ENCODE results near the gene ECHDC3.

The ECHDC3 gene

GRCh38 chr10:11742779-11743298 lies 657 bp downstream of the ECHDC3 start:
- no peak for DNase-seq (ENCODE audit: extremely low read depth, low read depth)
- no peak for TF ChIP-seq CTCF (IDR thresholded peaks at IDR 0.05; ENCODE audit: low read depth, low read length)

- no peak for TF ChIP-seq CTCF (IDR thresholded peaks at IDR 0.05; ENCODE audit: low read depth, low read length)
Observed at GRCh38 chr10:11743461-11744338, 1.5 kb downstream of the ECHDC3 start.

GRCh38 chr10:11745045-11745444 lies 2.9 kb downstream of the ECHDC3 start:
- DNase-seq (ENCODE audit: extremely low read depth, low read depth), result no peak
- no peak for TF ChIP-seq CTCF (IDR thresholded peaks at IDR 0.05; ENCODE audit: low read depth, low read length)

More at GRCh38 chr10:11743461-11744338, 1.5 kb downstream of the ECHDC3 start:
- no peak for DNase-seq (ENCODE audit: extremely low read depth, low read depth)

- no peak for DNase-seq (ENCODE audit: extremely low read depth, low read depth)
Observed at GRCh38 chr10:11746883-11747539, 4.8 kb downstream of the ECHDC3 start.

GRCh38 chr10:11748866-11749265 lies 6.7 kb downstream of the ECHDC3 start:
- no peak for DNase-seq (ENCODE audit: extremely low read depth, low read depth)
- no peak for TF ChIP-seq CTCF (IDR thresholded peaks at IDR 0.05; ENCODE audit: low read depth, low read length)

More at GRCh38 chr10:11746883-11747539, 4.8 kb downstream of the ECHDC3 start:
- no peak for TF ChIP-seq CTCF (IDR thresholded peaks at IDR 0.05; ENCODE audit: low read depth, low read length)

GRCh38 chr10:11750420-11750819 lies 8.2 kb downstream of the ECHDC3 start:
- TF ChIP-seq CTCF (IDR thresholded peaks at IDR 0.05; ENCODE audit: low read depth, low read length), result no peak
- no peak for DNase-seq (ENCODE audit: extremely low read depth, low read depth)

- no peak for TF ChIP-seq CTCF (IDR thresholded peaks at IDR 0.05; ENCODE audit: low read depth, low read length)
- no peak for DNase-seq (ENCODE audit: extremely low read depth, low read depth)
Observed at GRCh38 chr10:11754173-11754572, 12.0 kb downstream of the ECHDC3 start.

Measured in AG09319 (cell line).